Stomach (tissue), 9 donors: Measurements from ENCODE around the gene DOLK. TPM values are rescaled to one million over a fixed set of nuclear protein-coding genes. Genes with fewer than 3 reads are reported as not detected.

Experiments used
- DNase-seq, 2 donors: peaks; one replicate each; pipeline versions ENCODE4 v3.0.0 to v3.0.0-alpha.2; 2013 to 2019
- H3K27ac ChIP-seq, 5 donors: fragments of 200-600 bp in 4 of 5; sonication (generic) in 4 of 5; one replicate each; pipeline ENCODE4 v1.5.1; 2013 to 2019; ENCODE audit warnings: mild to moderate bottlenecking in 1 of 5, moderate library complexity in 1 of 5
- H3K27me3 ChIP-seq, 3 donors: fragments of 200-600 bp; sonication (generic); one replicate each; pipeline ENCODE4 v1.5.1; 2017 to 2019; ENCODE audit warnings: mixed run types in 1 of 3
- H3K36me3 ChIP-seq, 4 donors: fragments of 200-600 bp; sonication (generic); 1 replicate in 3 of 4; 2 replicates in 1 of 4; pipeline ENCODE4 v1.5.1; 2016 to 2019
- H3K4me1 ChIP-seq, 4 donors: fragments of 200-600 bp; sonication (generic); one replicate each; pipeline ENCODE4 v1.5.1; 2016 to 2019
- H3K4me3 ChIP-seq, 4 donors: fragments of 200-600 bp; sonication (generic) in 3 of 4; one replicate each; pipeline ENCODE4 v1.5.1; 2016 to 2019; ENCODE audit warnings: mild to moderate bottlenecking in 1 of 4
- H3K9me3 ChIP-seq, 4 donors: fragments of 200-600 bp; sonication (generic); one replicate each; pipeline ENCODE4 v1.5.1; 2016 to 2019
- EP300 ChIP-seq: sonication (generic); formaldehyde crosslinking; IDR thresholded peaks from one replicate; pipeline ENCODE4 v1.6.1; 2017; ENCODE audit warnings: antibody characterized with exemption
- POLR2A ChIP-seq, 4 donors: fragments of 450-650 bp; IDR thresholded peaks; one replicate each; pipeline ENCODE4 v1.6.1; 2016; ENCODE audit warnings: antibody characterized with exemption in 4 of 4, control low read depth in 2 of 4, mild to moderate bottlenecking in 1 of 4, moderate library complexity in 1 of 4
- POLR2AphosphoS5 ChIP-seq, 3 donors: sonication (generic); formaldehyde crosslinking; IDR thresholded peaks; one replicate each; pipeline ENCODE4 v1.6.1; 2016; ENCODE audit warnings: antibody characterized with exemption in 3 of 3
- WGBS, 5 donors: extraction: QIAGEN DNeasy Blood & Tissue Kit in 3 of 5; methylation state at CpG; one replicate each; pipeline versions ENCODE4 v1.1.5 to v1.1.7; 2013 to 2018; 5-methylcytosine and 5-hydroxymethylcytosine counted together
- intact Hi-C: fragments of 100-400 bp; cut with DNase I; formaldehyde crosslinking; loops from one replicate; pipeline ENCODE4 v1.15.1; 2023; ENCODE audit warnings: low total_unique reads
- polyA plus RNA-seq, 3 donors: library from polyadenylated mRNA; stranded (reverse); fragments of 200-250 nt; gene quantifications; one replicate each; pipeline ENCODE4 v1.2.3, GENCODE V29; 2013
- total RNA-seq, 5 donors: library from RNA; depleted of rRNA; stranded (reverse); fragments of >200 nt; gene quantifications; one replicate each; pipeline versions ENCODE4 v1.1.0 to v1.2.3, GENCODE V29; 2014 to 2016
- TF ChIP-seq, protein P1 (sequence below), 7 experiments: fragments of 450-650 bp in 4 of 7; fragments of 200-600 bp in 3 of 7; sonication (generic) in 3 of 7; IDR thresholded peaks; one replicate each; pipeline ENCODE4 v1.5.1; 2016 to 2019; ENCODE audit warnings: antibody characterized with exemption in 7 of 7, control low read depth in 2 of 7, mild to moderate bottlenecking in 1 of 7
- donor health status: healthy with polysubstance abuse.
- donor health status: Bipolar disorder and iron deficiency.
- donor health status: healthy.

The DOLK gene
- total and polyA plus RNA-seq, 8 donors: 0.58 to 17.1 (median 7.2) TPM

- H3K4me3 ChIP-seq: no peak overlapping the region
- intact Hi-C loops: no loop called here
- peaks cover 10 to 51% (median 30%) of the 10 kb centered on the region in 4 donors for H3K36me3 ChIP-seq
- H3K27me3 ChIP-seq: no peaks in the 10 kb centered on the region
- peaks cover 71 to 92% (median 83%) of the 10 kb centered on the region in 4 donors for H3K4me1 ChIP-seq
- peak overlapping the region; percentile 61 to 90 (median 83) for H3K27ac ChIP-seq
- TF ChIP-seq POLR2AphosphoS5 (IDR thresholded peaks at IDR 0.05): peak; percentile 2 to 82 (median 39)
- no peak for TF ChIP-seq POLR2A (IDR thresholded peaks at IDR 0.05)
- TF ChIP-seq, protein P1, sequence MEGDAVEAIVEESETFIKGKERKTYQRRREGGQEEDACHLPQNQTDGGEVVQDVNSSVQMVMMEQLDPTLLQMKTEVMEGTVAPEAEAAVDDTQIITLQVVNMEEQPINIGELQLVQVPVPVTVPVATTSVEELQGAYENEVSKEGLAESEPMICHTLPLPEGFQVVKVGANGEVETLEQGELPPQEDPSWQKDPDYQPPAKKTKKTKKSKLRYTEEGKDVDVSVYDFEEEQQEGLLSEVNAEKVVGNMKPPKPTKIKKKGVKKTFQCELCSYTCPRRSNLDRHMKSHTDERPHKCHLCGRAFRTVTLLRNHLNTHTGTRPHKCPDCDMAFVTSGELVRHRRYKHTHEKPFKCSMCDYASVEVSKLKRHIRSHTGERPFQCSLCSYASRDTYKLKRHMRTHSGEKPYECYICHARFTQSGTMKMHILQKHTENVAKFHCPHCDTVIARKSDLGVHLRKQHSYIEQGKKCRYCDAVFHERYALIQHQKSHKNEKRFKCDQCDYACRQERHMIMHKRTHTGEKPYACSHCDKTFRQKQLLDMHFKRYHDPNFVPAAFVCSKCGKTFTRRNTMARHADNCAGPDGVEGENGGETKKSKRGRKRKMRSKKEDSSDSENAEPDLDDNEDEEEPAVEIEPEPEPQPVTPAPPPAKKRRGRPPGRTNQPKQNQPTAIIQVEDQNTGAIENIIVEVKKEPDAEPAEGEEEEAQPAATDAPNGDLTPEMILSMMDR (IDR thresholded peaks at IDR 0.05): no peak
- DNase-seq: peak; percentile 79 to 88
- 33 to 51% (median 51%) methylated on average over 16 to 26 of the region's 26 CpGs for WGBS, 5 donors
- H3K9me3 ChIP-seq: no peaks in the 10 kb centered on the region
These were observed 30.1 kb downstream of the DOLK start for GRCh38 chr9:128917151-128917849.

- DNase-seq: no peak
- peaks cover 71 to 93% (median 84%) of the 10 kb centered on the region in 4 donors for H3K4me1 ChIP-seq
- 78 to 88% (median 82%) methylated on average over 11 of the region's 11 CpGs for WGBS, 5 donors
These were observed 30.7 kb downstream of the DOLK start for GRCh38 chr9:128916745-128917144.

DNA sequence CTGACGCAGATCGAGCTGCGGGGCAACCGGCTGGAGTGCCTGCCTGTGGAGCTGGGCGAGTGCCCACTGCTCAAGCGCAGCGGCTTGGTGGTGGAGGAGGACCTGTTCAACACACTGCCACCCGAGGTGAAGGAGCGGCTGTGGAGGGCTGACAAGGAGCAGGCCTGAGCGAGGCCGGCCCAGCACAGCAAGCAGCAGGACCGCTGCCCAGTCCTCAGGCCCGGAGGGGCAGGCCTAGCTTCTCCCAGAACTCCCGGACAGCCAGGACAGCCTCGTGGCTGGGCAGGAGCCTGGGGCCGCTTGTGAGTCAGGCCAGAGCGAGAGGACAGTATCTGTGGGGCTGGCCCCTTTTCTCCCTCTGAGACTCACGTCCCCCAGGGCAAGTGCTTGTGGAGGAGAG is 31.2 kb downstream of the DOLK start:
- 62 to 85% (median 78%) methylated on average over 10 to 18 of the region's 18 CpGs for WGBS, 5 donors

More at GRCh38 chr9:128916745-128917144, 30.7 kb downstream of the DOLK start:
- H3K9me3 ChIP-seq: no peaks in the 10 kb centered on the region
- peaks cover 10 to 55% (median 30%) of the 10 kb centered on the region in 4 donors for H3K36me3 ChIP-seq
- TF ChIP-seq POLR2A (IDR thresholded peaks at IDR 0.05) (no peak), EP300 (no peak), POLR2AphosphoS5 (IDR thresholded peaks at IDR 0.05) (no peak)
- TF ChIP-seq, protein P1 (IDR thresholded peaks at IDR 0.05): no peak
- H3K27ac ChIP-seq: peak overlapping the region; percentile 64 to 90 (median 83)
- intact Hi-C loops: no loop called here
- H3K4me3 ChIP-seq: no peak overlapping the region
- no peaks in the 10 kb centered on the region for H3K27me3 ChIP-seq

GRCh38 chr9:128913995-128914772 is 33.2 kb downstream of the DOLK start:
- 65 to 76% (median 74%) methylated on average over 19 to 23 of the region's 23 CpGs for WGBS, 5 donors
- peaks cover 25 to 79% (median 50%) of the 10 kb centered on the region in 4 donors for H3K36me3 ChIP-seq
- H3K27me3 ChIP-seq: no peaks in the 10 kb centered on the region
- TF ChIP-seq POLR2AphosphoS5 (IDR thresholded peaks at IDR 0.05) (no peak), POLR2A (IDR thresholded peaks at IDR 0.05) (no peak), EP300 (no peak)
- TF ChIP-seq, protein P1 (IDR thresholded peaks at IDR 0.05): no peak
- H3K9me3 ChIP-seq: no peaks in the 10 kb centered on the region
- intact Hi-C loops: no loop called here
- peaks cover 67 to 93% (median 74%) of the 10 kb centered on the region in 4 donors for H3K4me1 ChIP-seq
- no peak overlapping the region for H3K4me3 ChIP-seq
- peak overlapping the region in 3 of 5 donors; percentile 50 to 80 (median 73) for H3K27ac ChIP-seq
- no peak for DNase-seq

More for the DNA sequence above, 31.2 kb downstream of the DOLK start:
- Histone ChIP-seq H3K27ac (peak overlapping the region; percentile 64 to 90 (median 83)), H3K4me3 (peak overlapping the region in 1 of 4 donors; percentile 3), H3K4me1 (peaks cover 71 to 93% (median 84%) of the 10 kb centered on the region in 4 donors), H3K36me3 (peaks cover 10 to 59% (median 30%) of the 10 kb centered on the region in 4 donors), H3K9me3 (no peaks in the 10 kb centered on the region), H3K27me3 (no peaks in the 10 kb centered on the region)
- intact Hi-C loops: no loop called here
- DNase-seq: no peak
- TF ChIP-seq, protein P1 (IDR thresholded peaks at IDR 0.05): no peak
- no peak for TF ChIP-seq EP300
- no peak for TF ChIP-seq POLR2A (IDR thresholded peaks at IDR 0.05)
- no peak for TF ChIP-seq POLR2AphosphoS5 (IDR thresholded peaks at IDR 0.05)
